GM12872 (cell line): ENCODE results near the gene LBX1.

Experiments used
- CTCF ChIP-seq: IDR thresholded peaks from 3 replicates; pipeline ENCODE4 v1.5.1; 2011; ENCODE audit warnings: low read depth, mild to moderate bottlenecking, low read length, moderate library complexity; ENCODE audit not compliant: insufficient read depth

The LBX1 gene

GRCh38 chr10:101233443-101233842 is 4.2 kb upstream of the LBX1 start:
- no peak for TF ChIP-seq CTCF

GRCh38 chr10:101231912-101232689 is 2.8 kb upstream of the LBX1 start:
- no peak for TF ChIP-seq CTCF

- TF ChIP-seq CTCF: no peak
These were observed 1.8 kb upstream of the LBX1 start for GRCh38 chr10:101231092-101231491.

- no peak for TF ChIP-seq CTCF
These were observed 1.1 kb upstream of the LBX1 start for GRCh38 chr10:101230183-101230917.

GRCh38 chr10:101228966-101229265 is 347 bp downstream of the LBX1 start:
- TF ChIP-seq CTCF: no peak

- TF ChIP-seq CTCF: no peak
These were observed 904 bp downstream of the LBX1 start for GRCh38 chr10:101228153-101228965.
